ENCODE data around the gene NFKBIE. TPM values are rescaled to one million over a fixed set of nuclear protein-coding genes. Genes with fewer than 3 reads are reported as not detected.
"Not testable (repeated sequence)": the region's sequence is repeated elsewhere in the genome, so short reads cannot be mapped to it uniquely, and the experiment has no call there.

The NFKBIE gene
- total RNA-seq (10 to 100 TPM in 1 of 2 donors, 1 to 10 TPM in 1; 3.5 to 10.9 TPM), polyA plus RNA-seq (ENCODE audit: insufficient read length in 2 of 2) (10 to 100 TPM; 15.0 to 15.8 TPM)
- long read RNA-seq, donor 1, transcript NFKBIE-201 (6 exons, 2,581 nt) = major isoform, 7 of 7 reads
- long read RNA-seq, donor 1, partial matches to known transcripts = 0 of 7 reads
- long read RNA-seq, donor 1, other reads (novel, unspliced or antisense) = 0 of 7 reads
- long read RNA-seq, donor 2, partial matches to known transcripts = 0 of 1 reads
- long read RNA-seq, donor 2, other reads (novel, unspliced or antisense) = 0 of 1 reads
- long read RNA-seq, donor 3, partial matches to known transcripts = 0 of 4 reads
- long read RNA-seq, donor 3, other reads (novel, unspliced or antisense) = 0 of 4 reads
- long read RNA-seq, donor 4, transcript NFKBIE-201 (6 exons, 2,581 nt) = major isoform, 7 of 7 reads
- long read RNA-seq, donor 4, partial matches to known transcripts = 0 of 7 reads
- long read RNA-seq, donor 4, other reads (novel, unspliced or antisense) = 0 of 7 reads

- no peaks in the 10 kb centered on the region for H3K9me3 ChIP-seq (ENCODE audit: control insufficient read depth, insufficient read depth, low read length)
- WGBS (ENCODE audit: insufficient coverage) = under 1% methylated on average over 68 of the region's 72 CpGs
- DNase-seq (ENCODE audit: low read depth in 4 of 6, low spot score in 6 of 6) = peak; percentile 68 to 97 (median 90)
- H3K4me3 ChIP-seq (ENCODE audit: low read depth, low read length) = peak within 1 kb of the TSS; percentile 85
- H3K4me1 ChIP-seq (ENCODE audit: control insufficient read depth, insufficient read depth, low read length) = peaks cover 49% of the 10 kb centered on the region
- peak within 1 kb of the TSS; percentile 85 for H3K27ac ChIP-seq (ENCODE audit: low read depth, low read length)
- peaks cover 22% of the 10 kb centered on the region for H3K36me3 ChIP-seq (ENCODE audit: control insufficient read depth, insufficient read depth, low read length)
- no peaks in the 10 kb centered on the region for H3K27me3 ChIP-seq (ENCODE audit: control insufficient read depth, insufficient read depth, low read length)
Observed at GRCh38 chr6:44265007-44265721, at the start of gene NFKBIE. TSS of gene NFKBIE (minus strand) at chr6:44265551. CDS start at chr6:44265346, 205 bp downstream.

GRCh38 chr6:44314657-44315056 is 49.3 kb upstream of the NFKBIE start:
- not testable (repeated sequence) for H3K9me3 ChIP-seq (ENCODE audit: control insufficient read depth, insufficient read depth, low read length); H3K4me1 ChIP-seq (ENCODE audit: control insufficient read depth, insufficient read depth, low read length); H3K4me3 ChIP-seq (ENCODE audit: low read depth, low read length); DNase-seq (ENCODE audit: low read depth in 4 of 6, low spot score in 6 of 6); H3K27ac ChIP-seq (ENCODE audit: low read depth, low read length); H3K27me3 ChIP-seq (ENCODE audit: control insufficient read depth, insufficient read depth, low read length)
- 95% methylated on average over 5 of the region's 8 CpGs for WGBS (ENCODE audit: insufficient coverage)
- peaks cover 15% of the 10 kb centered on the region for H3K36me3 ChIP-seq (ENCODE audit: control insufficient read depth, insufficient read depth, low read length)

- H3K9me3 ChIP-seq (ENCODE audit: control insufficient read depth, insufficient read depth, low read length) = no peaks in the 10 kb centered on the region
- 3% methylated on average over 52 of the region's 52 CpGs for WGBS (ENCODE audit: insufficient coverage)
Observed at GRCh38 chr6:44312901-44313788, 47.8 kb upstream of the NFKBIE start, which contains the start of gene AARS2. TSS of gene AARS2 (minus strand) at chr6:44313347. CDS start at chr6:44313323, 24 bp downstream.

GRCh38 chr6:44311767-44312166 is 46.4 kb upstream of the NFKBIE start:
- peaks cover 44% of the 10 kb centered on the region for H3K36me3 ChIP-seq (ENCODE audit: control insufficient read depth, insufficient read depth, low read length)
- no peak overlapping the region for H3K4me3 ChIP-seq (ENCODE audit: low read depth, low read length)
- no peaks in the 10 kb centered on the region for H3K9me3 ChIP-seq (ENCODE audit: control insufficient read depth, insufficient read depth, low read length)
- WGBS (ENCODE audit: insufficient coverage) = 86% methylated on average over 1 of the region's 3 CpGs
- peaks cover 8% of the 10 kb centered on the region for H3K4me1 ChIP-seq (ENCODE audit: control insufficient read depth, insufficient read depth, low read length)
- no peak overlapping the region for H3K27ac ChIP-seq (ENCODE audit: low read depth, low read length)
- no peak for DNase-seq (ENCODE audit: low read depth in 4 of 6, low spot score in 6 of 6)
- no peaks in the 10 kb centered on the region for H3K27me3 ChIP-seq (ENCODE audit: control insufficient read depth, insufficient read depth, low read length)

More at GRCh38 chr6:44312901-44313788, 47.8 kb upstream of the NFKBIE start, which contains the start of gene AARS2:
- H3K4me1 ChIP-seq (ENCODE audit: control insufficient read depth, insufficient read depth, low read length) = peaks cover 8% of the 10 kb centered on the region
- peak within 1 kb of the TSS; percentile 78 for H3K4me3 ChIP-seq (ENCODE audit: low read depth, low read length)
- H3K36me3 ChIP-seq (ENCODE audit: control insufficient read depth, insufficient read depth, low read length) = peaks cover 30% of the 10 kb centered on the region
- peak; percentile 66 to 97 (median 80) for DNase-seq (ENCODE audit: low read depth in 4 of 6, low spot score in 6 of 6)
- no peak within 1 kb of the TSS for H3K27ac ChIP-seq (ENCODE audit: low read depth, low read length)
- H3K27me3 ChIP-seq (ENCODE audit: control insufficient read depth, insufficient read depth, low read length) = no peaks in the 10 kb centered on the region

- Histone ChIP-seq H3K27me3 (ENCODE audit: control insufficient read depth, insufficient read depth, low read length) (no peaks in the 10 kb centered on the region), H3K36me3 (ENCODE audit: control insufficient read depth, insufficient read depth, low read length) (peaks cover 48% of the 10 kb centered on the region), H3K4me1 (ENCODE audit: control insufficient read depth, insufficient read depth, low read length) (peaks cover 8% of the 10 kb centered on the region), H3K4me3 (ENCODE audit: low read depth, low read length) (no peak overlapping the region), H3K9me3 (ENCODE audit: control insufficient read depth, insufficient read depth, low read length) (no peaks in the 10 kb centered on the region), H3K27ac (ENCODE audit: low read depth, low read length) (no peak overlapping the region)
- DNase-seq (ENCODE audit: low read depth in 4 of 6, low spot score in 6 of 6) = no peak
- WGBS (ENCODE audit: insufficient coverage) = 88% methylated on average over 1 of the region's 2 CpGs
Observed at GRCh38 chr6:44311304-44311703, 46.0 kb upstream of the NFKBIE start.

GRCh38 chr6:44310241-44310640 is 44.9 kb upstream of the NFKBIE start:
- Histone ChIP-seq H3K27ac (ENCODE audit: low read depth, low read length) (no peak overlapping the region), H3K9me3 (ENCODE audit: control insufficient read depth, insufficient read depth, low read length) (no peaks in the 10 kb centered on the region), H3K27me3 (ENCODE audit: control insufficient read depth, insufficient read depth, low read length) (no peaks in the 10 kb centered on the region), H3K4me1 (ENCODE audit: control insufficient read depth, insufficient read depth, low read length) (peaks cover 8% of the 10 kb centered on the region), H3K36me3 (ENCODE audit: control insufficient read depth, insufficient read depth, low read length) (peaks cover 59% of the 10 kb centered on the region), H3K4me3 (ENCODE audit: low read depth, low read length) (no peak overlapping the region)
- DNase-seq (ENCODE audit: low read depth in 4 of 6, low spot score in 6 of 6) = no peak
- WGBS (ENCODE audit: insufficient coverage) = 100% methylated on average over 3 of the region's 3 CpGs

GRCh38 chr6:44309631-44310030 is 44.3 kb upstream of the NFKBIE start:
- Histone ChIP-seq H3K27me3 (ENCODE audit: control insufficient read depth, insufficient read depth, low read length) (no peaks in the 10 kb centered on the region), H3K9me3 (ENCODE audit: control insufficient read depth, insufficient read depth, low read length) (no peaks in the 10 kb centered on the region), H3K4me3 (ENCODE audit: low read depth, low read length) (no peak overlapping the region), H3K4me1 (ENCODE audit: control insufficient read depth, insufficient read depth, low read length) (peaks cover 8% of the 10 kb centered on the region), H3K27ac (ENCODE audit: low read depth, low read length) (no peak overlapping the region), H3K36me3 (ENCODE audit: control insufficient read depth, insufficient read depth, low read length) (peaks cover 65% of the 10 kb centered on the region)
- DNase-seq (ENCODE audit: low read depth in 4 of 6, low spot score in 6 of 6) = no peak

GRCh38 chr6:44309092-44309491 is 43.7 kb upstream of the NFKBIE start:
- no peaks in the 10 kb centered on the region for H3K27me3 ChIP-seq (ENCODE audit: control insufficient read depth, insufficient read depth, low read length)
- no CpG with 5 or more reads among the region's 2 CpGs for WGBS (ENCODE audit: insufficient coverage)
- H3K27ac ChIP-seq (ENCODE audit: low read depth, low read length) = no peak overlapping the region
- H3K4me1 ChIP-seq (ENCODE audit: control insufficient read depth, insufficient read depth, low read length) = peaks cover 8% of the 10 kb centered on the region
- no peak overlapping the region for H3K4me3 ChIP-seq (ENCODE audit: low read depth, low read length)
- no peaks in the 10 kb centered on the region for H3K9me3 ChIP-seq (ENCODE audit: control insufficient read depth, insufficient read depth, low read length)
- no peak for DNase-seq (ENCODE audit: low read depth in 4 of 6, low spot score in 6 of 6)
- peaks cover 70% of the 10 kb centered on the region for H3K36me3 ChIP-seq (ENCODE audit: control insufficient read depth, insufficient read depth, low read length)

GRCh38 chr6:44307217-44307616 is 41.9 kb upstream of the NFKBIE start:
- Histone ChIP-seq H3K27me3 (ENCODE audit: control insufficient read depth, insufficient read depth, low read length) (no peaks in the 10 kb centered on the region), H3K27ac (ENCODE audit: low read depth, low read length) (no peak overlapping the region), H3K4me1 (ENCODE audit: control insufficient read depth, insufficient read depth, low read length) (peaks cover 5% of the 10 kb centered on the region), H3K9me3 (ENCODE audit: control insufficient read depth, insufficient read depth, low read length) (no peaks in the 10 kb centered on the region), H3K4me3 (ENCODE audit: low read depth, low read length) (no peak overlapping the region), H3K36me3 (ENCODE audit: control insufficient read depth, insufficient read depth, low read length) (peaks cover 89% of the 10 kb centered on the region)
- WGBS (ENCODE audit: insufficient coverage) = 93% methylated on average over 10 of the region's 10 CpGs
- no peak for DNase-seq (ENCODE audit: low read depth in 4 of 6, low spot score in 6 of 6)

Data from spinal cord (tissue), 10 donors.